Esophagus muscularis mucosa (tissue), 4 donors: ENCODE measurements around the gene PECR. TPM values are rescaled to one million over a fixed set of nuclear protein-coding genes. Genes with fewer than 3 reads are reported as not detected.

Experiments
- DNase-seq: peaks from one replicate; pipeline ENCODE4 v3.0.0-alpha.2; 2017; ENCODE audit errors: extremely low spot score
- H3K27ac ChIP-seq, 4 donors: fragments of 200-600 bp; sonication (generic); replicated peaks in 1 of 4; 1 replicate in 3 of 4; 2 replicates in 1 of 4; pipeline ENCODE4 v1.5.1; 2016 to 2019; ENCODE audit warnings: mild to moderate bottlenecking in 1 of 4
- H3K27me3 ChIP-seq, 4 donors: fragments of 200-600 bp; sonication (generic); one replicate each; pipeline versions ENCODE4 v1.5.1 to v1.6.0; 2016 to 2019
- H3K36me3 ChIP-seq, 4 donors: fragments of 200-600 bp; sonication (generic); one replicate each; pipeline ENCODE4 v1.5.1; 2016 to 2019
- H3K4me1 ChIP-seq, 4 donors: fragments of 200-600 bp; sonication (generic); one replicate each; pipeline ENCODE4 v1.5.1; 2016 to 2019
- H3K4me3 ChIP-seq, 4 donors: fragments of 200-600 bp; sonication (generic); 1 replicate in 2 of 4; 2 replicates in 2 of 4; pipeline ENCODE4 v1.5.1; 2016 to 2019; ENCODE audit warnings: mild to moderate bottlenecking in 4 of 4, moderate library complexity in 1 of 4
- H3K9me3 ChIP-seq, 4 donors: fragments of 200-600 bp; sonication (generic); 1 replicate in 3 of 4; 2 replicates in 1 of 4; pipeline ENCODE4 v1.5.1; 2016 to 2019
- CTCF ChIP-seq, 3 experiments: fragments of 200-600 bp in 2 of 3; fragments of 450-650 bp in 1 of 3; sonication (generic) in 2 of 3; IDR thresholded peaks; one replicate each; pipeline ENCODE4 v1.5.1; 2017 to 2019; ENCODE audit warnings: antibody characterized with exemption in 3 of 3, mild to moderate bottlenecking in 2 of 3, moderate library complexity in 1 of 3
- EP300 ChIP-seq: sonication (generic); formaldehyde crosslinking; IDR thresholded peaks from one replicate; pipeline ENCODE4 v1.6.1; 2017; ENCODE audit warnings: antibody characterized with exemption
- POLR2A ChIP-seq: fragments of 450-650 bp; IDR thresholded peaks from one replicate; pipeline ENCODE4 v1.6.1; 2017; ENCODE audit warnings: antibody characterized with exemption, moderate library complexity, mild to moderate bottlenecking, low read depth
- POLR2AphosphoS5 ChIP-seq, 2 donors: sonication (generic); formaldehyde crosslinking; IDR thresholded peaks; one replicate each; pipeline ENCODE4 v1.6.1; 2017; ENCODE audit warnings: antibody characterized with exemption in 2 of 2
- WGBS: methylation state at CpG from one replicate; pipeline ENCODE4 v1.1.5; 2018; 5-methylcytosine and 5-hydroxymethylcytosine counted together
- intact Hi-C: fragments of 100-400 bp; cut with DNase I; formaldehyde crosslinking; loops from one replicate; pipeline ENCODE4 v1.15.1; 2023
- total RNA-seq, 4 donors: library from RNA; depleted of rRNA; stranded (reverse); fragments of >200 nt; gene quantifications; one replicate each; pipeline versions ENCODE4 v1.1.0 to v1.2.1, GENCODE V29; 2016

Gene PECR
- 10 to 100 TPM in 2 of 4 donors, 1 to 10 TPM in 2; 3.3 to 14.8 (median 10.0) TPM for total RNA-seq

GRCh38 chr2:216081487-216082116 lies at the start of gene PECR, which contains the start of gene TMEM169:
Gene PECR, minus strand, starts transcription at chr2:216081809. Its CDS starts 68 bp downstream, at chr2:216081741.
Gene TMEM169, plus strand, starts transcription at chr2:216081919. Its CDS starts 14,045 bp downstream, at chr2:216095964.
- intact Hi-C loops, result no loop called here
- peaks cover 0 to 3% (median 0%) of the 10 kb centered on the region in 4 donors for H3K9me3 ChIP-seq
- H3K36me3 ChIP-seq, result no peaks in the 10 kb centered on the region
- H3K4me3 ChIP-seq, result peak within 1 kb of the TSS; percentile 64 to 75 (median 68)
- peak within 1 kb of the TSS; percentile 38 to 65 (median 58) for H3K27ac ChIP-seq
- H3K4me1 ChIP-seq, result peaks cover 11 to 23% (median 20%) of the 10 kb centered on the region in 4 donors
- no peak for DNase-seq
- TF ChIP-seq CTCF (IDR thresholded peaks at IDR 0.05) (peak in 1 of 3 experiments; percentile 15), POLR2A (no peak), EP300 (no peak), POLR2AphosphoS5 (IDR thresholded peaks at IDR 0.05) (peak; percentile 53 to 56)
- H3K27me3 ChIP-seq, result no peaks in the 10 kb centered on the region
- 2% methylated on average over 26 of the region's 44 CpGs for WGBS

- no peak for DNase-seq
- 78% methylated on average over 6 of the region's 6 CpGs for WGBS
- H3K27ac ChIP-seq, result no peak overlapping the region
- peaks cover 0 to 22% (median 8%) of the 10 kb centered on the region in 4 donors for H3K4me1 ChIP-seq
- no peaks in the 10 kb centered on the region for H3K9me3 ChIP-seq
- TF ChIP-seq POLR2A (no peak), CTCF (IDR thresholded peaks at IDR 0.05) (no peak)
- intact Hi-C loops, result no loop called here
- H3K27me3 ChIP-seq, result no peaks in the 10 kb centered on the region
- H3K36me3 ChIP-seq, result peaks cover 51 to 100% (median 91%) of the 10 kb centered on the region in 4 donors
- no peak overlapping the region for H3K4me3 ChIP-seq
These were observed 48.9 kb upstream of the PECR start for GRCh38 chr2:216130346-216130971.

- WGBS, result 95% methylated on average over 5 of the region's 5 CpGs
- no peaks in the 10 kb centered on the region for H3K9me3 ChIP-seq
- no peak overlapping the region for H3K4me3 ChIP-seq
- H3K27me3 ChIP-seq, result no peaks in the 10 kb centered on the region
- no peak for TF ChIP-seq EP300
- no peak for TF ChIP-seq CTCF (IDR thresholded peaks at IDR 0.05)
- no peak for TF ChIP-seq POLR2AphosphoS5 (IDR thresholded peaks at IDR 0.05)
- no peak for TF ChIP-seq POLR2A
- peaks cover 0 to 22% (median 8%) of the 10 kb centered on the region in 4 donors for H3K4me1 ChIP-seq
- intact Hi-C loops, result no loop called here
- H3K36me3 ChIP-seq, result peaks cover 52 to 100% (median 91%) of the 10 kb centered on the region in 4 donors
- no peak for DNase-seq
- H3K27ac ChIP-seq, result no peak overlapping the region
These were observed 45.3 kb upstream of the PECR start for GRCh38 chr2:216126943-216127342.

GRCh38 chr2:216121255-216121654 lies 39.6 kb upstream of the PECR start:
- H3K36me3 ChIP-seq, result peaks cover 65 to 100% (median 85%) of the 10 kb centered on the region in 4 donors
- H3K4me1 ChIP-seq, result peaks cover 3 to 30% (median 23%) of the 10 kb centered on the region in 4 donors
- H3K27me3 ChIP-seq, result no peaks in the 10 kb centered on the region
- no peak overlapping the region for H3K4me3 ChIP-seq
- 95% methylated on average over 3 of the region's 3 CpGs for WGBS
- DNase-seq, result no peak
- no peaks in the 10 kb centered on the region for H3K9me3 ChIP-seq
- intact Hi-C loops, result no loop called here
- TF ChIP-seq CTCF (IDR thresholded peaks at IDR 0.05) (no peak), EP300 (no peak), POLR2A (no peak), POLR2AphosphoS5 (IDR thresholded peaks at IDR 0.05) (no peak)
- no peak overlapping the region for H3K27ac ChIP-seq
